ENCODE data around the gene SHPK. TPM values are rescaled to one million over a fixed set of nuclear protein-coding genes. Genes with fewer than 3 reads are reported as not detected.

SHPK gene
- polyA plus RNA-seq, 1 experiment, result 8.7 TPM

DNA sequence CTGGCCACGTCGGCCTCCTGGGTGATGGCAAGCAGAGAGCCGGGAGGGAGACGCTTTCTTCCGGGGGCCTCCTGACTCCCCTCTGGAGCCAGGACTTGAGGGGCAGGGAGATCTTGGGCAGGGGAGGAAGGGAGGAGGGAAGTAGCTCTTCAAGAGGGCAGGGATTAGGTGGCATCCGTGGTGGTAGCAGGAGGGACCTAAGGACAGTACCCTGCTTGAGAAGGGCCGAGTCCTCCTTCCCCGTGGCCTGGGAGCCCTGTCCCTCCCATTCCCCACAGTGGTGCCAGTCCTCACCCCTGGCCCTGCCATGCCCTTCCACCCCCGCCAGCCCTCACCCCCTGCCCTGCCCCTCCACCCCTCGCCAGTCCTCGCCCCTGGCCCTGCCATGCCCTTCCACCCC is 19.7 kb upstream of the SHPK start:
- no peak overlapping the region for H3K4me3 ChIP-seq (ENCODE audit: low read depth, low read length)
- H3K27ac ChIP-seq (ENCODE audit: low read depth, low read length), result no peak overlapping the region
- H3K9me3 ChIP-seq (ENCODE audit: control insufficient read depth, insufficient read depth, low read length), result peaks cover 5% of the 10 kb centered on the region; the same call in 1 of the 2 replicates
- no peak for DNase-seq (ENCODE audit: low read depth, low spot score)
- ChIA-PET CTCF (no interaction called here), POLR2A (no interaction called here)
- TF ChIP-seq, protein P1, sequence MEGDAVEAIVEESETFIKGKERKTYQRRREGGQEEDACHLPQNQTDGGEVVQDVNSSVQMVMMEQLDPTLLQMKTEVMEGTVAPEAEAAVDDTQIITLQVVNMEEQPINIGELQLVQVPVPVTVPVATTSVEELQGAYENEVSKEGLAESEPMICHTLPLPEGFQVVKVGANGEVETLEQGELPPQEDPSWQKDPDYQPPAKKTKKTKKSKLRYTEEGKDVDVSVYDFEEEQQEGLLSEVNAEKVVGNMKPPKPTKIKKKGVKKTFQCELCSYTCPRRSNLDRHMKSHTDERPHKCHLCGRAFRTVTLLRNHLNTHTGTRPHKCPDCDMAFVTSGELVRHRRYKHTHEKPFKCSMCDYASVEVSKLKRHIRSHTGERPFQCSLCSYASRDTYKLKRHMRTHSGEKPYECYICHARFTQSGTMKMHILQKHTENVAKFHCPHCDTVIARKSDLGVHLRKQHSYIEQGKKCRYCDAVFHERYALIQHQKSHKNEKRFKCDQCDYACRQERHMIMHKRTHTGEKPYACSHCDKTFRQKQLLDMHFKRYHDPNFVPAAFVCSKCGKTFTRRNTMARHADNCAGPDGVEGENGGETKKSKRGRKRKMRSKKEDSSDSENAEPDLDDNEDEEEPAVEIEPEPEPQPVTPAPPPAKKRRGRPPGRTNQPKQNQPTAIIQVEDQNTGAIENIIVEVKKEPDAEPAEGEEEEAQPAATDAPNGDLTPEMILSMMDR (IDR thresholded peaks at IDR 0.05; ENCODE audit: low read depth, low read length), result no peak
- H3K27me3 ChIP-seq (ENCODE audit: control insufficient read depth, insufficient read depth, low read length), result no peaks in the 10 kb centered on the region

DNA sequence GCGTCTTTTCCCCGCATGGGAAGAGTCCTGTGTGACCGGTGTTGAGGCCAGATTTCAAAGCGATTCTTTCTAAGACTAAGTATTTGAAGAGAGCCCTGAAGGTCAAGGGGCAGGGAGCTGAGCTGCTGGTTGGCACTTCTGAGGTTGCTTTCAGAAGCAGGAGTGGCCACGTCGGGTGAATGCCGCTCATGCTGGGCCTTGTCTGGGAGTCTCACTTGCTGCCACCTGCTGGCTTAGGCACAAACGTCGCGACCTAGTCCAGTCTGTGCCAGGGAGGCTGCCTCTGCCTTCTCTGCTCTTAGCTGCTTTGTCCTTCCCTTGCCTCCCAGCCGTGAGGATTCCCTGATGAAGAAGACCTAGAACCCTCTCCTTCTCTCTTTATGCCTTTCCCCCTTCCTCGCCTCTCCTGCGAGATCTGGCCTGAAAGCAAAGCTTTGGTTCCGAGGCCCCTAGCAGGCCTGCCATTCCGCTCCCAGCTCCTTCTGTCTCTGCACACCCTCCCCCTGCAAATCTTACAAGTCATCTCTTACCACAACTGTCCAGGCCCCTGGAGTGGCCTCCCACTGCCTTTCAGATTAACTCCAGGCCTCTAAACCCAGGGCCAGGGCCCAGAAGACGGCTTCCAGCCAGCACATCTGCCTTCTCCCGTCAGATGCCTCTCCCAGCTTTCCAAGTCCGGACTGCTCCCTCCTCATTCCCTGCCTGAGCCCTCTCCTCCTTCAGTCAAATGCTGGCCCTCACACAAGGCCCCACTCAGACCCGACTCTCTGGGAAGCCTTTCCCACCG is 11.9 kb upstream of the SHPK start:
- Histone ChIP-seq H3K27me3 (ENCODE audit: control insufficient read depth, insufficient read depth, low read length) (no peaks in the 10 kb centered on the region), H3K9me3 (ENCODE audit: control insufficient read depth, insufficient read depth, low read length) (no peaks in the 10 kb centered on the region), H3K4me3 (ENCODE audit: low read depth, low read length) (no peak overlapping the region), H3K27ac (ENCODE audit: low read depth, low read length) (no peak overlapping the region)
- CTCF ChIA-PET, result interaction anchor here (0.6 to 4.8 kb wide), 12 partner anchors 10 to 861 kb away, joined by 3 to 28 read pairs (median 4); partner anchors contain the start of genes CTNS and SHPK
- no peak for DNase-seq (ENCODE audit: low read depth, low spot score)
- POLR2A ChIA-PET, result interaction anchor here (0.7 to 1.3 kb wide), 3 partner anchors 9 to 599 kb away, joined by 3 read pairs; partner anchors contain the start of genes CTNS and SHPK
- TF ChIP-seq, protein P1 (IDR thresholded peaks at IDR 0.05; ENCODE audit: low read depth, low read length), result peak; percentile 61

DNA sequence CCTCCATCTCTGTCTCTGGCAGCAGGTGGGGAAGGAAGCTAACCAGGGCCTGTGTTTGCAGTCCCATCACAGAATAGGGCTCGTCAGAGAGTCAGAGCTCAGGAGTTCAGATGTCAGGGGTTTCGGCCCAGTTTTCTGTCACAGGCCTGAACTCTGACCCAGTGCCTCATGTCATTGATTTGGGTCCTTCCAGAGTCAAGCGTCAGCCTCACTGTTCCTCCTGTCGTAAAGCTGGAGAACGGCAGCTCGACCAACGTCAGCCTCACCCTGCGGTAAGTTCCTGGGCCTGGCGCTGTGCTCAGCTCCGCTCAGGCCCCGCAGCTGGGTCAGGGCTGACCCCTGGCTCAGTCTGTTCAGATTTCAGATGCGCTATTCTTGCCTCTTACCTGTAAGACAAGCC is 11.2 kb upstream of the SHPK start:
- ChIA-PET CTCF (interaction anchor here (1.0 to 4.8 kb wide), 9 partner anchors 11 to 820 kb away, joined by 3 to 28 read pairs (median 5); partner anchors contain the start of genes CTNS and SHPK), POLR2A (interaction anchor here (1.3 kb wide), 1 partner anchor 598 kb away, joined by 3 read pairs; no protein-coding TSS in a partner anchor)
- TF ChIP-seq, protein P1 (IDR thresholded peaks at IDR 0.05; ENCODE audit: low read depth, low read length), result no peak
- Histone ChIP-seq H3K27ac (ENCODE audit: low read depth, low read length) (no peak overlapping the region), H3K9me3 (ENCODE audit: control insufficient read depth, insufficient read depth, low read length) (no peaks in the 10 kb centered on the region), H3K4me3 (ENCODE audit: low read depth, low read length) (no peak overlapping the region), H3K27me3 (ENCODE audit: control insufficient read depth, insufficient read depth, low read length) (no peaks in the 10 kb centered on the region)
- no peak for DNase-seq (ENCODE audit: low read depth, low spot score)

DNA sequence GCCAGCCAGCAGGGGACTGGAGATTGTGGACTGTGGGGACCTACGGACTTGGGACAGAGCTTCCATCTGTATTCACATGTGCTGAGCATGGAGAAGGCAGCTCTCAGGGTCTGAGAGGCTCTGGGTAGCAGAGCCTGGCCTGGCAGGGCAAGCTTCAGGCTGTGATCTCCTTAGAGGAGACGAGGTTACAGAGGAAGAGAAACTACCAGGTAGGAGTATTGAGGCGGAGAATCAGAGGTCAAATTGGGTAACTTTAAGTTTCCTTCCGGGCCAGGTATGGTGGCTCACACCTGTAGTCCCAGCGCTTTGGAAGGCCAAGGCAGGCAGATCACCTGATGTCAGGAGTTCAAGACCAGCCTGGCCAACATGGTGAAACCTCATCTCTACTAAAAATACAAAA is 9.3 kb upstream of the SHPK start:
- DNase-seq (ENCODE audit: low read depth, low spot score), result no peak
- TF ChIP-seq, protein P1 (IDR thresholded peaks at IDR 0.05; ENCODE audit: low read depth, low read length), result no peak
- H3K9me3 ChIP-seq (ENCODE audit: control insufficient read depth, insufficient read depth, low read length), result no peaks in the 10 kb centered on the region
- CTCF ChIA-PET, result interaction anchor here (1.6 kb wide), 1 partner anchor 597 kb away, joined by 6 read pairs; no protein-coding TSS in a partner anchor
- POLR2A ChIA-PET, result no interaction called here
- no peaks in the 10 kb centered on the region for H3K27me3 ChIP-seq (ENCODE audit: control insufficient read depth, insufficient read depth, low read length)
- no peak overlapping the region for H3K4me3 ChIP-seq (ENCODE audit: low read depth, low read length)
- no peak overlapping the region for H3K27ac ChIP-seq (ENCODE audit: low read depth, low read length)

DNA sequence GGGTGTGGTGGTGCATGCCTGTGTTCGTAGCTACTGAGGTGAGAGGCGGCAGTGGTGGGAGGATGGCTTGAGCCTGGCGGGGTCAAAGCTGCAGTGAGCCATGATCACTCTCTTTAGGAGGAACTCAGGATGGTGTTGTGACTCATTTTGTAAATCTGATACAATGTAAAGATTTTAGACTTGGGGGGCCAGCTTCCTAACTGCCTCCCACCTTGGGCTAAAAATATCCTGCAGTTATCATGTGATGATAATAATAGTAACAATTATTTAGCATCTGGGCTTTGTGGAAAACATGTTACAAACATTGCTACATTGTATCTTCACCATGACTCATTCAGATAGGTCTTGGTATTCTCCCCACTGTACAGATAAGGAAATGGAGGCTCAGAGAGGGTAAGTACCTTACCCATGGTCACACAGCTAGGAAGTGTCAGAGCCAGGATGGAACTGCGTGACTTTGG is 7.9 kb upstream of the SHPK start:
- no peaks in the 10 kb centered on the region for H3K9me3 ChIP-seq (ENCODE audit: control insufficient read depth, insufficient read depth, low read length)
- ChIA-PET CTCF (interaction anchor here (1.6 kb wide), 1 partner anchor 596 kb away, joined by 6 read pairs; no protein-coding TSS in a partner anchor), POLR2A (interaction anchor here (0.5 to 1.5 kb wide), 2 partner anchors 24 to 500 kb away, joined by 4 to 6 read pairs; no protein-coding TSS in a partner anchor)
- no peak for DNase-seq (ENCODE audit: low read depth, low spot score)
- H3K27me3 ChIP-seq (ENCODE audit: control insufficient read depth, insufficient read depth, low read length), result no peaks in the 10 kb centered on the region
- H3K4me3 ChIP-seq (ENCODE audit: low read depth, low read length), result no peak overlapping the region
- no peak overlapping the region for H3K27ac ChIP-seq (ENCODE audit: low read depth, low read length)
- TF ChIP-seq, protein P1 (IDR thresholded peaks at IDR 0.05; ENCODE audit: low read depth, low read length), result no peak
